GM18502 (cell line): Measurements from ENCODE around the gene TMEM52.

Source experiments
- ATAC-seq: cut with Tn5 transposase; IDR thresholded peaks from one replicate; pipeline ENCODE4 v1.9.1; 2021; ENCODE audit warnings: mild to moderate bottlenecking; ENCODE audit not compliant: unreplicated experiment, poor library complexity

Gene TMEM52

DNA sequence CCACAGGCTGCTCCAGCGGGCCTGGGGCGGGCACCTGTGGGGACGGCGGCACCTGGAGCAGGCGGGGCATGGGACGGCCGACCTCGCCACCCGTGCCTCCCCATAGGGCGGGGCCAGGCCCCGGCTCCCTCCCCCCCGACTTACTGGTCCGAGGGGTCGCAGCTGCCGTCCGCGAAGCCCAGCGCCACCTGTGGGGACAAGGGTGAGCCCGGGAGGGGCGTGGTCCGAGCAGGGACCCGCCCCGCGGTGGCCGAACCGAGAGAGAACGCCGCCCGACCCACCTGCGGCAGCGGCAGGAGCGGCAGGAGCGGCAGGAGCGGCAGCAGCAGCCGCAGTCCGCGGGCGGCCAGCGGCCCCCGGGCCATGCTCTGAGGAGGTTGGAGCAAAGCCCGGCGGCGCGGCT is at the start of gene TMEM52:
TMEM52 (minus strand) TSS at position 379 of the 403 bp plus-strand sequence; CDS start at position 365, 14 bp downstream.
- peak; percentile 38 for ATAC-seq

DNA sequence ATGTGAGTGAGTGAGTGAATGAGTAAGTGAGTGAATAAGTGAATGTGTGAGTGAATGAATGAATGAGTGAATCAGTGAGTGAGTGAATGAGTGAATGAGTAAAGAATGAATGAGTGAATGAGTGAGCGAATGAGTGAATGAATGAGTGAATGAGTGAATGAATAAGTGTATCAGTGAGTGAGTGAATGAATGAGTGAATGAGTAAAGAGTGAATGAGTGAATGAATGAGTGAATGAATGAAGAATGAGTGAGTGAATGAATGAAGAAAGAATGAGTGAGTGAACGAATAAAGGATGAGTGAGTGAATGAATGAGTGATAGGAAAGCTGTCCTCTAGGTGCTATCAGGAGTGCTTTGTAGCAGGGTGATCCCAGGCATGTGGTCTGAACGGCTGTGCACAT is 48.8 kb upstream of the TMEM52 start:
- no peak for ATAC-seq

DNA sequence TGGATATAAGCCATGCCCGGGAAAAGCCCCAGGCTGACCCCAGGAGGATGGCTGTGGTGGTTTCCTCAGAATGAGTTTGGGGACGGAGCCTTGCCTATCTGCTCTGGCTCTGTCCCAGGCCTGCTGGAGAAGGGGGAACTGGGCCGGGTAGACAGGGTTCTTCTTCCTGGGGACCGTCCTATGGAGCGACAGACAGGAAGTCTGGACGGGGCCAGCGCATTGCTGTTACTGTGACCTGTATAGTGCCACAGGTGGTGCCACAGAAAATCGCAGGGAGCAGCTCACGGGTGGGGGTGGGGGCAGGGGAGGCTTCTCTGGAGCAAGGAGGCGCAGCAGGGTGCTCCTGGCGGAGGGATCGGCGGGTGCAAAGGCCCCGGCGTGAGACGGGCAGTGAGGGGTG is 48.1 kb upstream of the TMEM52 start:
- ATAC-seq, result no peak

- ATAC-seq, result no peak
These were observed 47.1 kb upstream of the TMEM52 start for GRCh38 chr1:1966071-1966740.

- ATAC-seq, result no peak
These were observed 46.5 kb upstream of the TMEM52 start for GRCh38 chr1:1965546-1965945.

- no peak for ATAC-seq
These were observed 45.7 kb upstream of the TMEM52 start for GRCh38 chr1:1964811-1965210.

DNA sequence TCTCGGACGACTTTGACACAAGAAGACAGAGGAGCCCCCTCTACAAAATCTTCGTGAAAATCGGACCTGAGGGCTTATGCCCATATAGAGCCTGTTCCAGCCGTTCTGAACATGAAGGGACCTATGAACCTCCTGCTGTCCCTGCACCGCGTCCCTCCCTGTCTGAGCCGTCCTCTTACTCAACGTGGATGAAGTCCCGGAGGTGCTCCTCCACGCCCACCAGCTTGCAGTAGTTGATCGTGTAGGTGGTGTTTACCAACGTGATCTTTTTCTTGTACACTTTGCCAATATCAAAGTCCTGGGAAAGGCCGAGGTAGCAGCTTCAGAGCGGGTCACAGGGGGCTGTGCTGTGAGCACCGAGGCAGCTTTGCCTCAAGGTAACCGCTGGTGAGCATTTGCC is 44.5 kb upstream of the TMEM52 start:
- ATAC-seq, result no peak

- ATAC-seq, result no peak
These were observed 43.7 kb upstream of the TMEM52 start for GRCh38 chr1:1962752-1963151.

- no peak for ATAC-seq
These were observed 41.6 kb upstream of the TMEM52 start for GRCh38 chr1:1960480-1961196.

DNA sequence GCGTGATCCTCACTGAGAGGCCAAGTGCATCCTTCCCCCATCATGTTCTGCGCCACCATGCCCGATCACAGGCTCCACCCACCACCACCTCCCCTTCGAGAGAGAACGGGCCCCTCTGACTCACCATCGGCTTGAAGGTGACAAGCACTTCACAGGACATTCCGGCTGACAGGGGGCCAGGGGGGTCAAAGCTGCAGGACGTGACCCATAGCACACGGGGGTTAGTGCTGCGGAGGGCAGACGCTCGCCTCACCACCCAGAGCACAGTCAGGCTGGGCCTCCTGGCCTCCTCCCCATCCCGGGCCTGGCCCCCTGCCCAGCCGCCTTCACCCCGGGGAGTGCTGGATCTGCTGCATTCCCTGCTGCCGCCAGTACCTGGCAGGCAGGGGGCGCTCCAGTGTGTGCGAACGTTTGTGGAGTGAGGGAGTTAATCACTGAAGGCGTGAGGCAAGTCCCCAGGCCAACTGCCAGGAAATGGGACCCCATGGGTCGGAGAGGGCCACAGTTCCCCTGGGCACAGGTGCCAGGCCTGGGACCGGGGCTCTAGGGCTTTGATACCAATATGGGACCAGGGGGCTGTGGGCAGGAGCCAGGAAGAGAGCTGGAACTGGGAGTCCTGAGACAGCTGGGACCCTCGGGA is 40.9 kb upstream of the TMEM52 start:
- ATAC-seq, result no peak

GRCh38 chr1:1959459-1959839 is 40.4 kb upstream of the TMEM52 start:
- ATAC-seq, result no peak

GRCh38 chr1:1958071-1958541 is 39.0 kb upstream of the TMEM52 start:
- no peak for ATAC-seq

- ATAC-seq, result no peak
These were observed 38.5 kb upstream of the TMEM52 start for GRCh38 chr1:1957533-1957961.

- no peak for ATAC-seq
These were observed 37.8 kb upstream of the TMEM52 start for GRCh38 chr1:1956586-1957532.

GRCh38 chr1:1956101-1956500 is 37.0 kb upstream of the TMEM52 start:
- no peak for ATAC-seq

- ATAC-seq, result no peak
These were observed 36.6 kb upstream of the TMEM52 start for GRCh38 chr1:1955621-1956094.

DNA sequence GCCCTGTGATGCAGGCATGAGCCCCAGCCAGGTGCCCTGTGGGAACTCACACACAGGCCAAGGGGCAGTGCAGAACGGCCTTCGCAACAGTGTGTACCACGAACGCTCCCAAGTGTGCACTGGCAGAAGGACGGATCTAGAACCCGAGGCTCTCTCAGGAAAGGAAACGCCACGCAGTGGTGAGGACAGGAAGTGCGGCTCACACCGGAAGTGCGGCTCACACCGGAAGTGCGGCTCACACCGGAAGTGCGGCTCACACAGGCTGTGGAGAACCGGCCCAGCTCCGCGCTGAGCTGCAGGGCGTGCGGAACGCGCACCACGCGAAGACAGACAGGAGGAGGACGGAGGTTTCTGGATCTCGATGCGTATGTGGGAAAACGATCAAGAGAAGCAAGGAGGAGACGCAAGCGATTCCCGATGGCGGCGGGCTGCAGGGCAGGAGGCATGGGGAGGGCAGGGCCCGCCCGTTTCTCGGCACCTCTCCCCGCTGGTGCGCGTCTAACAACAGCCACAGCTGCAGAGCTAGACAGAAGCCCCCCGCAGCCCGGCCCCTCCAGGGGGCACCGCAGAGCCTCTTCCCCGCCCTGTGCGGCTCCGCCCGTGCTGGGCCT is 35.9 kb upstream of the TMEM52 start:
- ATAC-seq, result no peak

GRCh38 chr1:1954015-1954414 is 34.9 kb upstream of the TMEM52 start:
- no peak for ATAC-seq

GRCh38 chr1:1950940-1951339 is 31.9 kb upstream of the TMEM52 start:
- ATAC-seq, result no peak

DNA sequence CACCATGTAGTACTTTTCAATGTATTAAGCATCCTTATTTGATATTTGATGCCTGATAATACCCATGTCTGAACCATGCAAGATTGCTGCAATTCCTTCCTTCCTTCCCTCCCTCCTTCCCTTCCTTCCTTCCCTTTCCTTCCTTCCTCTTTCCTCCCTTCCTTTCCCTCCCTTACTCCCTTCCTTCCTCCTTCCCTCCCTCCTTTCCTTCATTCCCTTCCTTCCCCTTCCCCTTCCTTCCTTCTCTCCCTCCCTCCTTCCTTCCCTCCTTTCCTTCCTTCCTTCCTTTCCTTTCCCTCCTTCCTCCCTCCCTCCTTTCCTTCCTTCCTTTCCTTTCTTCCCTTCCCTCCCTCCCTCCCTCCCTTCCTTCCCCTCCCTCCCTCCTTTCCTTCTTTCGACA is 29.7 kb upstream of the TMEM52 start:
- ATAC-seq, result no peak
